HG02852 (cell line): Measurements from ENCODE around the gene SUMO4.

ENCODE experiments used
- ATAC-seq: cut with Tn5 transposase; IDR thresholded peaks from one replicate; pipeline ENCODE4 v1.9.1; 2021; ENCODE audit warnings: mild to moderate bottlenecking, moderate library complexity; ENCODE audit not compliant: unreplicated experiment

SUMO4 gene

DNA sequence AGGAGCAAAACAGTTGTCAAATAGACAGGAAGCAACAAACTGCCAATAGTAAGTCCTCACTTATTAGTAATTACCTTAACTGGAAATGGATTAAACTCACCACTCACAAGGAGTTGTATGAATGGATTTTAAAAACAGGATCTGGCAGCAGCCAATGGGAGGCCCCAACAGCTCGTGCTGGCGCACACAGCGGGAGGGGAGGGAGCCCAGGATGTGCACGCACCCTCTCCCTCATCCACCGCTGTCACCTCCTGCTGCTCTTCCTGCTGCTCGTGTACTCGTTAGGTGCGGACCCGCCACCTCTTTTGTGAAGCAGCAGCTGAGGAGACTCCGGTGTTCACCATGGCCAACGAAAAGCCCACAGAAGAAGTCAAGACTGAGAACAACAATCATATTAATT is at the start of gene SUMO4:
Gene SUMO4 (plus strand): TSS at position 213 of the 400 bp plus-strand sequence. CDS start 130 bp downstream, at position 343.
- ATAC-seq = no peak

DNA sequence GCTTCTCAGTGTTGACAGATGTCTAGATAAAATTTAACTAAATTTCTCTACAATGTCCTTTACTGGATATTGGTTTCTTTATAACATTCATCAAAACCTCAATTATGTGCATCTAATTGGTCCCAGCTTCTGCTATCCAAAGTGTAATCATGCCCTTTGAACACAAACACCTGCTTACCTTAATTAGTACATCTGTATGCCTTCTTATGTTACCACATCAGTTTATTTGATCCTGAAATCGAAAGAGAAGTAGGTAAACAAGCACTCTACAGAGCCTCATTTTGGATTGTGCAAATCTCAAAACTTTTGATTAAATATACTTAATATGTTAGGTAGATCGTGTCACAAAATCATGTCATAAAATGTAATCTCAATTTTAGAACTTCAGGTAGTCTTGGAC is 46.1 kb upstream of the SUMO4 start:
- ATAC-seq = no peak

DNA sequence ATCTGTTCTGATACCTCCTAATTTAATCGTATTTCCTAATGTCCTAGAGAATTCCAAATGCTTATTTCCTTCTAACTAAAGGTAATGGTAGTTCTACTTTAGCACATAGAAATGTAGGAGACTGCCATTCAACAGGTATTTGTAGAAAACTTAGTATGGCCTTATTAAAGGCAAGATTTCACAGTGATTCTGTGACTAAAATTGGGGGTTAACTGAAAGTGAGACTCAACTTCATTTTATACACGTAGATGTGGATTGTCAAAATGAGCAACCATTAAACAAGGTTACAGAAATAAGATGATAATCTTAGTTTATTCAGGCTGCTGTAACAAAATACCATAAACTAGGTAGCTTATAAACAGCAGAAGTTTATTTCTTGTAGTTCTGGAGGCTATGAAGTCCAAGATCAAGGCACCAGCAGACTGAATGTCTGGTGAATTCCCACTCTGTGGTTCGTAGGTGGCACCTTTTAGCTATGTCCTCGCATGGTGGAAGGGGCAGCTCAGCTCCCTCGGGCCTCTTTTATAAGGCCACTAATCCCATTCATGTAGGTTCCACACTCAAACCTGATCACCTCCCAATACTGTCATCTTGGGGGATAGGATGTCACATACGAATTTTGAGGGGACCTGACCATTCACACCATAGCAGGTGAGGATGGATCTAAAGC is 43.8 kb upstream of the SUMO4 start:
- ATAC-seq = no peak

DNA sequence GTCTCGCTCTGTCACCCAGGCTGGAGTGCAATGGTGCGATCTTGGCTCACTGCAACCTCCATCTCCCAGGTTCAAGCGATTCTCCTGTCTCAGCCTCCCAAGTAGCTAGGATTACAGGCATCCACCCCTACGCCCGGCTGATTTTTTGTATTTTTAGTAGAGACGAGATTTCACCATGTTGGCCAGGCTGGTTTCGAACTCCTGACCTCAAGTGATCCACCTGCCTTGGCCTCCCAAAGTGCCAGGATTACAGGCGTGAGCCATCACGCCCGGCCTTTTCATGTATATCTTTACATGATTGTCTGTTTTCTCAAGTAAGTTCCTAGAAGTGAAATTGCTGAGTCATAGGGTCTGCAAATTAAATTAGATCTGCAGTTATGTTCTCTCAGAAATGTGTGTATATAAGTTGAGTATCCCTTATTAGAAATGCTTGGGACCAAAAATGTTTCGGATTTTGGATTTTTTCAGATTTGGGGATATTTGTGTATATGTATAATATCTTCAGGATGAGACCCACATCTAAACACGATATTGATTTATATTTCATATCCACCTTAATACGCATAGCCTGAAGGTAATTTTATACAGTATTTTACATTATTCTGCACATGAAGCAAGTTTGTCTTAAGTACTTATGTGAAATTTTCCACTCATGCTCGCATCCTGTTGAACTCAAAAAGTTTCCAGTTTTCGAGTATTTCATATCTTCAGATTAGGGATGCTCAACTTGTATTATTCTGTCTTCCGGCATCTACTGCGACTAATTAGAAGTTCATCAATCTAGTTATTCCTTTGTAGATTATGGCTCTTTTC is 42.1 kb upstream of the SUMO4 start:
- ATAC-seq = no peak

DNA sequence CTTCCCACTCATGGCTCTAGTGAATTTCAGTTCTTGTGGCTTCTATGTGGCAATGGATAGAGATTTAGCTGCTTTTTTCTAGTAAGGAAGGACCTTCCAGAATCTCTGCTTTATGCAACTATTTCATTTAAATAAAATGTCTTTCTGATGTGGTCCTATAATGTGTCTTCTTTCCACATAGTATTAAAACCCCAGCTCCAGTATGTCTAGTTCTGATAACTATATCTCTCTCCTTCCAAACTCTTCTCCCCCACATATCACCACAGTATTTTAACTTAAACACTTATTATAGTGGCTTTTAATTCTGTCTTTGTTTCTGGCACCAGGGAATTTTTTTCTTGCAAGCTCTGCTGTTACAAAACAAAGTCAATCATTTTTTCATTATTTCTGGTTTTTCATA is 40.6 kb upstream of the SUMO4 start:
- ATAC-seq = no peak

DNA sequence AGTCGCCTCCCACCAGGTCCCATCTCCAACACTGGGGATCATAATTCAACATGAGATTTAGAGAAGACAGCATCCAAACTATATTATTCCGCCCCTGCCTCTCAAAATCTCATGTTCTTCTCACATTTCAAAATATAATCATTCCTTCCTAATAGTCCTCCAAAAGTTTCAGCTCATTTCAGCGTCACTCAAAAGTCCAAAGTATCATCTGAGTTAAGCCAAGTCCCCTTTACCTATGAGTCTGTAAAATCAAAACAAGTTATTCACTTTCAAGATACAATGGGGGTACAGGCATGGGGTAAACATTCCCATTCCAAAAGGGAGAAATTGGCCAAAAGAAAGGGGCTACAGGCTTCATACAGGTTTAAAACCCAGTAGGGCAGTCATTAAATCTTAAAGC is 39.5 kb upstream of the SUMO4 start:
- ATAC-seq = no peak

DNA sequence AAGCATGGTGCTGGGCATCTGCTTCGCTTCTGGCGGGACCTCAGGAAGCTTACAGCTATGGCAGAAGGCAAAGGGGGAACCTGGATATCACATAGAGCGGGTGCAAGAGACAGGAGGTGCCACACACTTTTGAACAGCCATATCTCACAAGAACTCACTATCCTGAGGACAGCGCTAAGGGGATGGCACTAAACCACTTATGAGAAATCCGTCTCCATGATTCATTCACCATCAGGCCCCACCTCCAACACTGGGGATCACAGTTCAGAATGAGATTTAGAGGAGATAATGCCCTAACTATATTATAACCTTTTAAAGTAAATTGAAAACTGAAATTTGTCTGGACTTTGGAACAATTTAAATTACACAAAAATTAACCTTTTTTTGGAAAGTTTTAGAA is 37.8 kb upstream of the SUMO4 start:
- no peak for ATAC-seq

DNA sequence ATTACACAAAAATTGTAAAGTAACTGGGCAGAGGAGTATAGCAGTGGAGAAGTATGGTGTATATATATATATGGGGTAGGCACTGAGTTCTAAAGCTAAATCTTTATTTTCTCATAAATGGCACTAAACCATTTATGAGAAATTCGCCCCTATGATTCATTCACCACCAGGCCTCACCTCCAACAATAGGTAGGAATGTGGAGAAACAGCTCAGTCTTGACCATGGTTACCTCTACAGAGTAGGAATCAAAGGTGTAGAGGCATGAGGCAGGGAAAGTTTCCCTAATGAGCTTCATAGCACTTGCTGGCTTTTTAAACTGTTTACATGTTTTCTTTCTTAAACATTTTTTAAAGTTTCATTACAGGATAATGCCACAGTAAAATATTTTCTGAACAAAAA is 36.9 kb upstream of the SUMO4 start:
- no peak for ATAC-seq

DNA sequence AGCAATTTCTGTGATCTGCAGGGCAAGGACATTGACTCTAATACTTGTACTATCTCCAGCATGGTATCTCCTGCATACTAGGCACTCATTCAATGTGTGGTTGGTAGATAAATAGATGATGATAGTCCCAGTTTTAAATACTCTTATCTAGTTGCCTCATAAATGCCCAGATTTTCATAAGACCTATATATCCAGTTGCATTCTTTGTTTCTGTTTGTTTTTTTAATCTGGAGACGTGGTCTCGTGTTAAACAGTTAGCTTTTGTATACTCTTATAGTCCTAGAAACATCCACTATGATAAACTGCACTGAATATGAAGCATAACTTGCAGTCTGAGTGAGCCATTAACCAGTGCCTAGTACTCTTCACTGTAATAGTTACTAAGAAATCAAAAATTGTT is 35.5 kb upstream of the SUMO4 start:
- no peak for ATAC-seq

- no peak for ATAC-seq
These were observed 34.9 kb upstream of the SUMO4 start for GRCh38 chr6:149365197-149365596.

DNA sequence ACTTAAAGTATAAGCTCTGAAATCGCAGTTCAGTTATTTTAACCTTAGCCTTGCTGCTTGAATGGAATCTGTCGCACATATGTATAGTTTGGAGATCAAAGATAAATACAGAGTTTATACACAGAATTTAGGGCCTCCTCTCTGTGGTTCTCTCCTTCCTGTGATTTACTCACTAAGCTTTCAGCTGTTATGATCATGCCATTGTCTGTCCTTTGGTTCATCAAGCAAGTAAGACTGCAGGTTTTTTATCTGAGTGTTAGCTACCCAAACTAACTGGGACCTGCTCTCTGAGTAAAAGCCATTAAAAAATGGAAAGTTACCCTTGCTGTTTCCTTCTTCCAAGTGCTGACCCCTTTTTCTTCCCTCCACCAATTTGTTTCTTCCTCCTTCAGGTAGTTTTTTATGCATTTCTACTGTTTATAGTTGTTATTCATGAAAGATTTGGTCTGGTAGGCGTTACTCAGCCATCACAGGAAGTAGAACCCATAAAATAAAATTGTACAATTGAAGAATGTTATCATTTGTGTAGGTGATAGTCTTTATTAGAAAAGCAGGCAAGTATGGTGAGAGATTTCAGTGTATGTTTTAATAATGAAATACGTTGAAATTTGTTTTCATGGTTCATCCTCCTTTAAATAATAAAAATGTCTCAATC is 33.7 kb upstream of the SUMO4 start:
- ATAC-seq = no peak

DNA sequence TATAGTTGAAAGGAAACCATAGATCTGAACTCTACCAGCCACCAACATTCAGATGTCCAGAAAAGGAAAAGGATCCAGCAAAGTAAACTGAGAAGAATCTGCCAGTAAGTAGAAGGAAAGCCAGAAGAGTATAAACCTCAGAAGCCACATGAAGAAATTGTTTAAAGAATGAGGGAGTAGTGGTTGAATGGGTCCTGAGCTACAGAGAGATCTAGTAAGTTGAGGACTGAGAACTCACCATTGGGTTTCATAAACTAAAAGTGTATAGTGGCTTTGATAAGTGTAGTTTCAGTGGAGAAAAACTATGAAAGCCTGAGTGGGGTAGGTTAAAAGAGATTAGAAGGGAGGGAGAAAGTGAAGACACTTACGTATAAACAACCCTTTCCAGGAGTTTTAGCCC is 32.0 kb upstream of the SUMO4 start:
- peak; percentile 80 for ATAC-seq

DNA sequence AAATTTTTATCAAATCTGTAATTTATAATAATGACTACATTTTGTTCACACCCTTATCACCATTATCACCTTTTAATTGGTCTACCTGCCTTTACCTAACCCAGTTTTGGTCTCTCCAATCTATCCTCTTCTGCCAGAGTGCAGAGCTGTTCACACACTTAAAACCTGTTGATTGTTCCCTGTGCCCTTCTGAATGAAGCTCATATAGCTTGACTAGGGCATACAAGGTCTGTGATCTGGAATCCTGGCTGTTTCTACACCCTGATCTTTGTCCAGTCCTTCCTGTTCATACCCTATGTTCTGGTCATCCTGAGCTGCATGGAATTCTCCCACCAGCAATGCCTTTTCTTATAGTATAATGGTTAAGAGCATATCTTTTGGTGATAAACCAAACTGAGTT is 28.9 kb upstream of the SUMO4 start:
- ATAC-seq = no peak

GRCh38 chr6:149372062-149372461 is 28.0 kb upstream of the SUMO4 start:
- ATAC-seq = no peak

DNA sequence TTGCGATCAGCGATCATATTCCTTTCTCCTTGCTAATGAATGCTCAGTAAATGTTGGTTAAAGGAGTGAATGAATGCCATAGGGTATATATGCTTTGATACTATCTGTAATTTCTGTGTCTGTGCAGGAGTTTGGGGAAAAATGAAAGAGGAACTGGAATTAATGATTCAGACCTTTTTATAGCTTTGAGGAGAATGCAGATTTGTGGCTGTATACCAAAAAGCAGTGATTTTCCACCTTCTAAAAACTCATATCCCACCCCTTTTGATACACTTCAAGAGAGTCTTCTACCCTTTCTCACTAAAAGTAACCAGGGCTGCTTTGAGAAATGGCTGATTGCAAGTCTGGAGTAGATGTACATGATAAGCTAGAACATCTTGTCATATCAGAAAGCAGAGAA is 26.6 kb upstream of the SUMO4 start:
- no peak for ATAC-seq

- no peak for ATAC-seq
These were observed 20.1 kb upstream of the SUMO4 start for GRCh38 chr6:149379977-149380376.

- ATAC-seq = no peak
These were observed 19.5 kb upstream of the SUMO4 start for GRCh38 chr6:149380523-149380922.

GRCh38 chr6:149383371-149383770 is 16.7 kb upstream of the SUMO4 start:
- no peak for ATAC-seq

GRCh38 chr6:149384464-149384863 is 15.6 kb upstream of the SUMO4 start:
- ATAC-seq = no peak

GRCh38 chr6:149385998-149386646 is 13.9 kb upstream of the SUMO4 start:
- no peak for ATAC-seq

- ATAC-seq = no peak
These were observed 12.1 kb upstream of the SUMO4 start for GRCh38 chr6:149387779-149388512.
